GM18508 (cell line): ENCODE measurements around the gene ARHGAP15.

Source experiments
- ATAC-seq: cut with Tn5 transposase; IDR thresholded peaks from one replicate; pipeline ENCODE4 v1.9.1; 2021; ENCODE audit warnings: moderate number of reproducible peaks; ENCODE audit not compliant: insufficient read depth, unreplicated experiment

Gene ARHGAP15

DNA sequence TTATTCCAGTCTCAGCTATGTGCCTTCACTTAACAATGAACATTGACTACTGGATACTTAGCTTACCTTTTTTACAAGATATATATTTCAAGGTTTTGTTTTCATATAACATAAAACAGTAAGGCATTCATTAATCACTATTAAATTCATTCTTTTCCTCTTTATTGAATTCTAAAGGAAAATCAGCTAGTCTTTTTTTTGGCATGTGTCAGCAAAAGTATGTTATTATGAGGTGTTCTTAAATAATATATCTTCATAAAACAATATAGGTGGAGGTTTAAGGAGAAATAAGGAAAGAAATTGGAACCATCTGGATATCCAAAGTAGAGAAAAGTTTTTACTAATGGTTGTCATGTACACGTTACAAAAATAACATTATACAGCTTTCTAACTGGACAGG, 472.6 kb downstream of the ARHGAP15 start:
- no peak for ATAC-seq

DNA sequence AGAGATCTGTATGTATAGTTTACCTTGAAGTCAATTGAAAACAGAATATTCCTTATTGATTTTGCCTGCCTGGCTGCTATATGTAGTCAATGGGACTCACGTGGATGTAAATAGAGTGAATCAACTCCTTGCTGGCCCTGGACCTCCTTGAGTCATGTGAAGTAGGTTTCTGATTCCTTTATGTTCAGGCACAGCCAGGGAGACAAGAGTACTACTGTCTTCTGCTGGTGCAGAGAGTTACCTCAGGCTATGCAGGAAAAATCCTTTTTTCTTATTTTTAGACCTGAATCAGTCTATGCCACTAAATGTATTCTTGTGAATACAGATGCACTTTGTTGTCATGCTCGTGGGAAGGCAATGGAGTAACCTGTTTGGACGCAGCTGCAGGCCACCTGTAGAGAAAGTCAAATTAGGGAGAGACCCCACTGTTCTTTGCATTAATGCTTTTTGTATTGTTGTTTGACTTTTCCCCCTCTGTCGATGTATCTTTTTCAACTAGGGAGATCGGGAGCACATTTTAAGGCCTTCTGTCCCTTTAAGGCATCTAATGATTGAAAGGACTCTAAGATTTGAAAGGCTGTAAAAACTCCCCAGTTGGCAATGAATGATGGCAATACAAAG, 473.9 kb downstream of the ARHGAP15 start:
- no peak for ATAC-seq

DNA sequence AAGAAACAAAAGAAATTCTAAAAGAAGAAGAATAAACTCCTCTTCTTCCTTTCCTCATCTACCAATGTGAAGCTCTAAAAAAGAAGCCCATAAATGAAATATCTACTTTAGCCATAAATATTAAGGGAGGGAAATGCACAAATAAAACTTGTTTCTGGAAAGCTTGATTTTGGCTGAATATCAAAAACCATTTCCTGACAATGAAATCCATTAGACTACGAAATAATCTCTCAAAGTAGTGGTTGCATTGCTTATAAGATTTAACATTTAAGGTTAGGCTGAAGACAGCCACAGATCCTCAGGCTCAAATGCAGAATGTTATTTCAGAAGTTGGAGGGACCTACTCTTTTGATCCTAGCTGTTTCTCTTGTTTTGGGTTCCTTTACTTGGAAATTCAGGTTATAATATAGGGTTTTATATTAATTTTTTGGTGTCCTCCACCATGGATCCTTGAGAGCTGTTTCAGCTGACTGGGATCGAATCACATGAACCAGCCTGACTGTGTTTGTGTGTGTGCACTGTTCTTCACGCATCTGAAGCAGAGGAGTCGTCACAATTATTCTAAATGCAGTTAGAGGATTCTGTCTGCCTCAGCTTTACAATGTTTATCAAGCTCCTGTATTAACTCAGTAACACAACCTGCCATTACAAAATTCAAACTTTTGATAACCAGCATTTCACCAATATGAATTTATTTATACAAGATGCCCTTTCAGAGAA, 474.8 kb downstream of the ARHGAP15 start:
- no peak for ATAC-seq

DNA sequence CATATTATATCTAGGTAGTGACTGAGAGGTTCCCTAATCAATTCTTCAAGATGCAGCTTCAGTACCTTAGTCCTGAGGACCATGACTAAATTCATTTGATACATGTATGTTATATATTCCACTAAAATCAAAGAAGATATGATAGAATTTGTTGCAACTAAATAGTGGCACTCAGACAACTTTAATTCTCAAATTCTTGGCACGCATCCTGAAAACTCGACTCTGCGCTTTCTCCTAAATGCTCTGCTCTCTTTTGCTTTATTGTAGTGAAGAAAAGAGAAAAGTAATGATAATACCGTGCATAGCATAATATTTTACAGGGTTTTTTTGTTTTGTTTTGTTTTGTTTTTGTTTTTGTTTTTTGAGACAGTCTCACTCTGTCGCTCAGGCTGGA, 475.3 kb downstream of the ARHGAP15 start:
- no peak for ATAC-seq

DNA sequence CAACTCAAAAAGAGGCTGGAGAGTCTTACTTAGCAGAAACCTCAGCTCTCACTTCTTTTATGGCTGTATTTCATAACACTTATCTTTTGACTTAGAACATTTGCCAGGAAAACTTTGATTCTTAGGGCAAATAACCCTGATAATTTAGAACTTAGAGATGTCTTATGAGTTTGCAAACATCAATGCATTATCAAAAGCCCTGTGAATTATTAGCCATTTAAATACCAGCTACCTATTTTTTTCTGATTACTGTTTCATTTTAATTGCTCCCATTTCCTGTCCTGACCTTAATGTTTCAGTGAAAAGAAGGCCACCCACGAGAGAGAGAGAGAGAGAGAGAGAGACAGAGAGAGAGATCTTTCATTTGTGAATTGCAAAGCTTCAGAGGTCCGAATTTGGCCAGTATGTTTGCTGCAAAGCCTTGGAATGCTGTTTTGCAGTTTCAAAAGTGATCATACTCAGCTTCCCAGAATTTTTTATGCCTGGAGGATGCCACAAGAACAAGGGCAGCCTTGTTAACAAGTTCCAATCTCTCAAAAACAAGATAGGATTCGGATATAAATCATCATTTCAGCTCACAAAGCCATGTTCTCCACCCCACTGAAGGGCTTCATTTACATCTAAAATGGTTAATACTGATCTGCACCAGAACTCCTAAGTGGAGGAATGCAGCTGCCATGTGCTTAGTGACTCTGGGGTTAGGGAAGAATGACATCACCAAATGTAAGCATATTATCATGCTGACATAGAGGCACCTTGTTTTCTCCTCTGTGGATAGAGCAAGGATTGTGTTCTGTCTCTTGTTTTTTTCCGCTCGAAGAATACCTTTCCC, 478.2 kb downstream of the ARHGAP15 start:
- no peak for ATAC-seq

DNA sequence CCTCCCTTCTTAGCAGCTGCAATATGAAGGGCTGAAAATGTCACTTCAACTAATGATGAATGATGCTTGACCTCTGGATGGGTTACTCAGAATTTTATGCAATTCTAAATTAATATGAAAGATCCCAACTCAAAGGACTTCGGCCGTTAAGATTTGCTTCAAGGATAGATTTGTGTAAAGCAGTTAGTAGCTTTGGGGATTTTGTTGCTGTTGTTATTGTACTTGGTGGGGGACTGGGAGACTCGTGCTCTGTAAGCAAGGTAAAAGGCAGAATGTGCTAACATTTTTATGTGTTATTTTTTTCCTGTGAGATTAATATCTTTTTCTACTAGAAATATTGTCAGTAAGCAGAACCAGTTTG, 478.8 kb downstream of the ARHGAP15 start:
- no peak for ATAC-seq

DNA sequence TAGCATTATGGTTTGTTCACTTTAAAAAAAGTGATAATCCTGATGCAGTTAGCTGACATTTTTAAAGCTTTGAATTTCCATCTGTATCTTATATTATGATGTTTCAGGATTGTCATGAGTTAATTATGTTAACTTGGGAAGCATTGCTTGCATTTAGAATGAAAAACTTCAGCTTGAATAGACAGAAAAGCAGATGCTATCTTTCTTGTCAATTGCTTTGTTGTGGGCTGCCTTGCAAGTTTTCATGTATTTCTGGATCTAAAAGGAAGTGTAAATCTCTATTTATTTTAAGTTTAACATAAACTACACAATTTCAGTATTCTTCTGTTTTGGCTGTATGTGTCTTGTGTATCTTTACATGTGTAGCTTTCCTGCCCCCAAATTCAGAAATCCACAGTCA, 479.5 kb downstream of the ARHGAP15 start:
- no peak for ATAC-seq

DNA sequence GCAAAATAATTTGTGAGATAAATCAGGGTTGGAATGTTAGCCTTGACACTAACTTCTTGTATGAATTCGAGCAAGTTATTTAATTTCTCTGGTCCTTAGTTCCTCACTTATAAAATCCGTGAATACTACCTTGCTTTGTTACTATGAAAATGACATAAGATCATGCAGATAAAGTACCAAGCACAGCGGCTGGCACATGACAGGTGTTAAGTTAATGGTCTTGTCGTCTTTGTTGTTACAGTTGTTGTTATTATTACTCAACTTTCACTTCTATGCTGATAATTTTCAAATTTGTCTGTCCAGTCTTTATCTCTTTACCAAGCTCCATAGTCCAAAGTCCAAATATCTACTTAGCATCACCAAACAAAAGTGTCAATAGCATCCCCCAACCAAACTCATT, 482.1 kb downstream of the ARHGAP15 start:
- ATAC-seq, result no peak

DNA sequence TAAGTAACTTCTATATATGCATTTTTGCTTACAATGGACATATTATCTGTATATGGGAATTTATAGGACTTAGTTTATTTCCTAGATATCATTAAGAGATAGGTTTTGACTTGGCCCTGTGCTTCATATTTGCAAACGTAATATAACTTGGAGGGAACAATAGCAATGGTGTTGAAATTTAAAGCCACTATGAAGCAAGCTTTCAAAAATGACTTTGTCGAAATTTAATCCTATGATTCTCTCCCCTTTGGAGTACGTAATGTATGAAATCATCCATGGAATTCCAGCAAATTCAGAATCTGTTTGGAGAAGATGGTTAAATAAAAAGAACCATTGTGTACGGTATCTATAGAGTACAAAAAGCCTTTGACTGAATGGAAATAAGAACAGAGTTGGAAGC, 486.3 kb downstream of the ARHGAP15 start:
- ATAC-seq, result no peak

DNA sequence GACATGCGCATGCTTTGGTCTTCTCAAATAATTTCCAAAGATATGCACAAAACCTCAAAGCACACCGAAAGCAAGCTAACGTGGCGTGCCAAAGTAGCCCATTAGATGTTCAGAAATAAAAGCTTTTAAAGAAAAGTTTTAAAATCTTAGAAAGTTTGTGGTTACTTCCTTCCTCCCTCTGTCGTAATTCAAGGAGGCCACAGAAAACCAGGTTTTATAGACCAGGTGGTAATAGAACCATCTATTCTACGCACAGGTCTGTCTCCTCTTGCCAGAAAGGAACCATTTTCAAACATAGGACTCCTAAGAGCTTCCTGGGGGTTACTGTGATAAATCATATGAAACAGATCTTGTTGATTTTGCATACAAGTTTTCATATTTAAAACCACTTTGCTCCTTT, 487.2 kb downstream of the ARHGAP15 start:
- no peak for ATAC-seq

DNA sequence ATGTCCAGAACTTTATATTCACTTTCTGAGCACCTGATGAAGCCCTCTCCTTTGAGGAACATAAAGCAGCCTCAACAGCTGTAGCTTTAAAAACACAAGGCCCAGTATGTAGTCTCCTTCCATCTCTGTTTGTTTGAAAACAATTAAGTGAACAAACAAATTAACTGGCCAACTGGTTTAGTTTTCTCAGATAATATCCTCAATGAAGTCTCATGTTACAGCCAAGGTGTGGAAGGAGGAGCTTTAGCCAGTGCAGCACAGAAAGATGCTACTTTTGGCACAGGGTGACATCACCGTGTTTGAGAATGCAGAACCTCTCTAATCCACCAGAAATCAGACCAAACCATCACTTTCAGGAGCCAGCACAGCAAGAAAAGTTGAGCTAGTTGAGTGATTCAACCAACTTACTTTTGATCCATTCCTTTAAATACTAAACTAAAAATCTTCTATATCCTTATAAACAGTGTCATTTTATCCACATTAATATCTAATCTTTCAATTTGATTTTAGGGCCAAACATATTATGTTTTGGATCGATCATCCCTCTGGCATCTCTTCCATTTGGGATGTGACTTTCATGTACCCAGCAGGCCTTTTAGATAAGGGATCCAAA, 488.7 kb downstream of the ARHGAP15 start:
- ATAC-seq, result no peak

DNA sequence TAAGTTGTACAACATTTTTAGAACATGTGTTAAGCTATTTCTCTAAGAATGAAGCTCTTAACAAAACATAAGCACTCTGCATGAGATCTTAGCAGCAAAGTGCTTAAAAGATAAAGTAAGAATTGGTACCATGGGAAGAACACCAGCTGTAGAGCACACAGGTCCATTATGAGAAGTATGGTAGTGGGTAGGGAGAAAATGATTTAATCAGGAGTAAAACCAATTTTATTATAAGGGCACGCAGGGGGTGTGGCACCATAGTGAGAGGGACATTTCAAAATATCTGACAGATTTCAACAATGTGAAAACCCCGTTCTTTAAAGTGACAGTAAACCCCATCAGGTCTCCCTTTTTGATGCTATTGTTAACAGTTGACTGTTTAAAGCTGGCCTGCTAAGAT, 492.9 kb downstream of the ARHGAP15 start:
- ATAC-seq, result no peak

DNA sequence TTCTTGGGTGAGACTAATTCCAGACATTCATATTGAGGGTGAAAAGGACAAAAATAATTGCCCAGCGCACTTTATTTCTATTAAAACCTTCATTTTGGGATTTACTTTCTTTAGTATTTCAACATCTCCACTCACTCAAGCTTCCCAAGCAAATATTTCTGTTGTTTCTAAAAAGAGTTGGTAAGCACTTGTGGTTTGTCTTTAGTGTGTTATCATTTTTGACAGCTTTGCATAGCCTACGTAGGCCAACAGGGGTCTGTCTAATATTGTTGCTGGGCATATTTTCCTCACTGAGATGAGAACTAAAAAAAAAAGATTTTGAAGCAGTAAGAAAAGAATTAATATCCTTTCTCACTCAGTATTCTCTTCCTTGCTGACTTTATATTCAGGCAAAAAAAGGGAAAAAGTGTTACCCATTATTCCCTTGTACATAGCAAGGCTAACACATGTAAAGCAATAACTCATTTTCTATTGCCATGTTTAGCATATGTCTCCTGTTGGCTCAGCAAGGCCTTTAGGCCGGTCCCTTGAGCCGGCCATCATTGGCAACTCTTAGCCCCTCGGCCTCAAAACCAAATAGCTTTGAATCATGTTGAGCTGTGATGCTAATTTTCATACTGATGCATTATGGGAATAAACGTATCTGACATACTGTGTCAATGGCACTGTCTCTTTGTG, 494.2 kb downstream of the ARHGAP15 start:
- ATAC-seq, result no peak

DNA sequence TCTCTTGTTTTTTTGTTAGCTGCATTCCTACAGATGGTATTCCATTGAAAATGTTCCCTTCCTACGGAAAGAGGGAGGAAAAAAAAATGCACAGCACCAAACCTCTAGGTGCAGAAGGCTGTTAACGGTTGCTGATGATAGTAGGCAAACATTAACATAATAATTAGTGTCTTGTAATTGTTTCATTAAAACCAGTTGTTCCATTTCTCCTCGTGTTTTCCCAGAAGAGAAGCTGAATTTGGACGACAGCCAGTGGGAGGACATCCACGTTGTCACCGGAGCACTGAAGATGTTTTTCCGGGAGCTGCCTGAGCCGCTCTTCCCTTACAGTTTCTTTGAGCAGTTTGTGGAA, 494.7 kb downstream of the ARHGAP15 start:
- ATAC-seq, result no peak

DNA sequence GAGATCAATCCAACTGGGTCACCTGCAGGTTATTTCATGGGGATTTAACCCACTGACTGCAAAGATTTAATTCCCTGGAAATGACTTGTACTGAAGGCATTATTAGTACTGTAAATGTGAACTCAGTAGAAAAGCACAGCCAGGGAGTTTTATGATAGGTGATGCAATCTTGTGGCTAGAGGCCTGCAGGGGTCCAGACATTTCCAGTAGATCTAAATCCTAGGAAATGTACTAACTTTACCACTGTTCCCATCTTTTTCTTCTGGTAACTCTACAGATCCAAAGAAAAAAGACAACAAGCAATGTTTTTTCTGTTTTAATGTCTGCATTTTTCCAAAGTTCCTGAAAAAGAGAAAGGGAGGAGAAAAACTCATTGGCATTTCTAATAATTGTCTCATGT, 500.1 kb downstream of the ARHGAP15 start:
- no peak for ATAC-seq

DNA sequence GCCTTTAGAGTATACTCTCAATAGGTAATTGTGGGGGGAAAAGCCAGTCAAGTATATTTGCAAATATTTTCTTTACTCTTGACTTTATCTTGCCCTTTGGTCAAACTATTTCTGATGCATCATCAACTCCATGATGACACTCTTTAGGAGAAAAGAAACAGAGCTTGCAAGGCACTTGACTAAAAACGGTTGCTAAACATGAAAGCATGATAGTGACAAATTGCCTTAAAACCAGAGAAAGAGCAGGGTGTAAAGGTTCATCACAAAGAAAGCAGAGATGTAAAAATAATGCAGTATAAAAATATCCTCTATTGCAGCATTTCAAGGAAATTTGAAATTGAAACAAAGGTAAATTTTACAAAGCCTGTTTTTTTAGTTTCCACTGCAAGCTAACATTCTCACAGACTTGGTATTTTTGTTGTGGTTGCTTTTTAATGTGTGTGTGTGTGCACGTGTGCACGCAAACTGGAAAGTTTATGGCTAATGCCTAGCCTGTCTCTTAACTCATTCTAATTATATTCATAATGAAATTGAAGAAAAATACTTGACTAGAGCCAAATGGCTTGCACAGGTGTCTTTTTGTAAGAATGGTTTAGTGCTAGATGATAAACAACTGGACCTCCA, 503.6 kb downstream of the ARHGAP15 start:
- ATAC-seq, result no peak

DNA sequence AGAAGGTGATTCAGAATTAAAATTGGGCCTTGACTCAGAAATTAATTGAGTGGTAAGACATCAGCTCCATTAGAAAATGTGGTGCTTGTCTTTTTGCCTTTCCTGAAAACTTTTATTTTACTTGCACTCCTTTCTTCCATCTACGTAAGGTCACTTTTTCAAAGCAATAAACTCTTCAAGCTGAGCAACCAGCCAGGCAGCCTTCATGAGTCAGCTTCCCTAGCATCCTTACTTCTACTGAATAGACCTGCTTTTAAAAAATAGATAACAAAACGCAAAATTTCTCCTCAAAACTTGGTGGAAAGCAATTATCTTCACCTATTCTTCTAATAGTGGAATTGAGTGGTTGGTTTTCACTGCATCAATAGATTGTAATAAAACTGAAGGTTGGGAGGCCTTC, 504.2 kb downstream of the ARHGAP15 start:
- ATAC-seq, result no peak

DNA sequence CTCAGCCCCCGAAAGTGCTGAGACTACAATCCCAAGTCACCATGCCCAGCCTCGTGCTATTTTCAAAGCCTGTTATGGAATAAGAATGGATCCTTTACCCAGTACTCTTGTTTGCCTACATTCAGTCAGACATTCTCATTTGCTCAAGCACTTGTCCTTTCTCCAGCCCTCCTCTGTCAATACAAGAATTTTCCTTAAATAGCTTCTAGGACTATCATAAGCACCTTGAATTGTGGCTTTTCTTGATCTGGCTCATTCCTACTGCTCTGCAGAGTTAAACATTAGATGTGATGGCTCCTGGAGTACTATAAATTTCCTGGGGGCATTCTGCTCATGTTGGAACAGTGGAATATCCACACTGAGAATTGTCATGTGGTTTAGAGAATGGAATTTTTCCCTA, 506.1 kb downstream of the ARHGAP15 start:
- no peak for ATAC-seq

DNA sequence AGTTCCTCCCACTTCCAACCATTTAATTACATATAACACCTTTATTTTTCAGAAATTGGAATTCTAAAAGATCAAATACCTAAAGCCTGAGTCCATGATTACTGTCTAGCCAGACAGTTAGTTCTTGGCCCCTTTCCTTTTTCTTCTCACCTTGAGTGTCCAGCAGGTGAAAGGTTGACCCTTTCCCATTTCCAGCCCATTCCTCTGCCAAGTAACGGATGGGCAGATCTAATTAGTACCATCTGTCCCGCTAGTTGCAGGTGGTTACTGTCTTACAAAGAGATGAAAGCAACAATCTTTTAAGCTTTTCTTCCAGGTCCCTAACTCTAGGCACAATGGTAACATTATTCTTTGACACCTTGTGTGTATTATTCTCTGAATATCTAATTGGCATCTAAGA, 506.7 kb downstream of the ARHGAP15 start:
- no peak for ATAC-seq

DNA sequence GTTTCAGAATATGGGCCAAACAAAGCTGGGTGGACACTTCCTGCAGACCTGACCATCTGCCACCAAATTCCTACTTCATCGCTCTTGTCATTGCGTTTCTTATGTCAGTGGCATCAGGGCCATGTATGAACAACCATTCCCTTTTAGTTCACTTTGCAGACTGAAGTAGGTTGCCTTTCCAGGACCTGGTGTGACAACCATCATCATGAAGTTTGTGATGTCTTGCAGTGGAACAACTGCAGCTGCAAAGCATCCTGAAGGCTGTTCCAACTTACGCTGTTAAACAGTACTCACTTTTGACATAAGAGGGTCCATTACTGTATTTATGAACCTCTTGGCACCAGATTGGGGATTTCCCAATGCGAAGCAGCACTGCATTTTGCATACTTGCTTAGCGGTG, 511.6 kb downstream of the ARHGAP15 start:
- ATAC-seq, result no peak
